Endothelial cell of umbilical vein (primary cell): ENCODE data around the gene PDHX. TPM values are rescaled to one million over a fixed set of nuclear protein-coding genes. Genes with fewer than 3 reads are reported as not detected.

Experiments used
- BruUV-seq: library from RNA; stranded (reverse); fragments of 400-500 nt; replicated peaks from 2 replicates; lab custom pipeline; 2021; lab: Mats Ljungman, UMichigan
- CTCF ChIA-PET: fragments of 300-600, 350-600 bp; sonication (Branson Sonifier 250); formaldehyde crosslinking; loops from one replicate; lab custom pipeline; 2021; ENCODE audit warnings: antibody characterized with exemption, inconsistent platforms; lab: Charles Lee
- POLR2A ChIA-PET: fragments of 300-600, 350-600 bp; sonication (Branson Sonifier 250); formaldehyde crosslinking; loops from one replicate; lab custom pipeline; 2021; ENCODE audit warnings: antibody characterized with exemption, inconsistent platforms; lab: Charles Lee
- DNase-seq: peaks from one replicate; pipeline ENCODE4 v3.0.0-alpha.2; 2011; ENCODE audit warnings: low read depth, low spot score
- FAIRE-seq: peaks from 2 replicates; lab custom pipeline; 2011; peaks lifted over from hg19 to GRCh38; lab: Jason Lieb, UNC
- H2AFZ ChIP-seq: 2 replicates; pipeline ENCODE4 v1.6.0; 2012; ENCODE audit warnings: low read depth, low read length, control low read depth, inconsistent platforms
- H3K27ac ChIP-seq: 2 replicates; pipeline ENCODE4 v1.5.1; 2011; ENCODE audit warnings: low read depth, mild to moderate bottlenecking, control low read depth, low read length, moderate library complexity; ENCODE audit not compliant: insufficient read depth
- H3K27me3 ChIP-seq, 2 experiments: 2 replicates each; pipeline versions ENCODE4 v1.6.0 to v1.6.1; 2011; ENCODE audit warnings: low read length in 2 of 2, mixed read lengths in 1 of 2; ENCODE audit not compliant: control insufficient read depth in 2 of 2, insufficient read depth in 2 of 2
- H3K36me3 ChIP-seq, 2 experiments: 2 replicates in 1 of 2; 3 replicates in 1 of 2; pipeline ENCODE4 v1.5.1; 2011; ENCODE audit warnings: low read length in 2 of 2, mild to moderate bottlenecking in 1 of 2, moderate library complexity in 1 of 2; ENCODE audit not compliant: control insufficient read depth in 2 of 2, insufficient read depth in 2 of 2; ENCODE audit errors: extremely low read depth in 1 of 2
- H3K4me1 ChIP-seq: 3 replicates; pipeline ENCODE4 v1.5.1; 2011; ENCODE audit warnings: mild to moderate bottlenecking, low read length; ENCODE audit not compliant: control insufficient read depth, insufficient read depth; ENCODE audit errors: extremely low read depth
- H3K4me2 ChIP-seq: 2 replicates; pipeline ENCODE4 v1.6.1; 2011; ENCODE audit warnings: low read length, control low read depth, mixed read lengths; ENCODE audit not compliant: insufficient read depth
- H3K4me3 ChIP-seq, 3 experiments: fragments of 200-600 bp in 1 of 3; sonication (generic), shearing (Covaris generic) in 1 of 3; replicated peaks in 1 of 3; 2 replicates each; pipeline ENCODE4 v1.5.1; 2011 to 2016; ENCODE audit warnings: control low read depth in 3 of 3, low read length in 3 of 3, mild to moderate bottlenecking in 2 of 3, inconsistent platforms in 1 of 3, low read depth in 1 of 3, moderate library complexity in 1 of 3; ENCODE audit not compliant: insufficient read depth in 1 of 3
- H3K79me2 ChIP-seq: 2 replicates; pipeline ENCODE4 v1.6.0; 2012; ENCODE audit warnings: low read length, inconsistent platforms; ENCODE audit not compliant: control insufficient read depth, insufficient read depth
- H3K9ac ChIP-seq: replicated peaks from 2 replicates; pipeline ENCODE3; 2011; ENCODE audit warnings: low read length, control low read depth; ENCODE audit not compliant: insufficient read depth; ENCODE audit errors: extremely low read depth
- H3K9me1 ChIP-seq: replicated peaks from 3 replicates; pipeline ENCODE4 v1.6.0; 2011; ENCODE audit warnings: mild to moderate bottlenecking, low read length; ENCODE audit not compliant: control insufficient read depth, insufficient read depth; ENCODE audit errors: extremely low read depth
- H3K9me3 ChIP-seq: replicated peaks from 2 replicates; pipeline ENCODE4 v1.5.1; 2012; ENCODE audit warnings: low read length, inconsistent platforms; ENCODE audit not compliant: control insufficient read depth, insufficient read depth
- H4K20me1 ChIP-seq: replicated peaks from 2 replicates; pipeline ENCODE3; 2011; ENCODE audit warnings: mild to moderate bottlenecking, low read length; ENCODE audit not compliant: control insufficient read depth, insufficient read depth; ENCODE audit errors: extremely low read depth
- EZH2 ChIP-seq: IDR thresholded peaks from 2 replicates; pipeline ENCODE4 v1.6.1; 2012; ENCODE audit warnings: borderline replicate concordance, low read depth, mild to moderate bottlenecking, moderate library complexity, low read length, inconsistent platforms; ENCODE audit not compliant: severe bottlenecking
- FOS ChIP-seq: IDR thresholded peaks from 2 replicates; pipeline ENCODE4 v1.6.1; 2011; ENCODE audit warnings: mild to moderate bottlenecking, low read length, moderate library complexity, borderline replicate concordance; ENCODE audit not compliant: insufficient read depth
- GATA2 ChIP-seq: IDR thresholded peaks from 2 replicates; pipeline ENCODE4 v1.7.0; 2011; ENCODE audit warnings: low read depth, mild to moderate bottlenecking, moderate library complexity, mixed read lengths, low read length; ENCODE audit not compliant: insufficient read length, insufficient read depth
- JUN ChIP-seq: IDR thresholded peaks from 2 replicates; pipeline ENCODE4 v1.6.1; 2011; ENCODE audit warnings: borderline replicate concordance, low read depth; ENCODE audit not compliant: insufficient read length, insufficient read depth
- MYC ChIP-seq: IDR thresholded peaks from one replicate; pipeline ENCODE4 v1.6.1; 2011; ENCODE audit warnings: mild to moderate bottlenecking, low read depth, low read length
- POLR2A ChIP-seq: IDR thresholded peaks from 2 replicates; pipeline ENCODE4 v1.6.1; 2012; ENCODE audit warnings: low read depth, mild to moderate bottlenecking, control low read depth, low read length
- POLR2AphosphoS5 ChIP-seq: IDR thresholded peaks from 2 replicates; pipeline ENCODE4 v1.6.1; 2012; ENCODE audit warnings: low read depth, mild to moderate bottlenecking, control low read depth, low read length, moderate library complexity; ENCODE audit not compliant: insufficient read depth
- dilution Hi-C: fragments of 300-500 bp; cut with MboI; formaldehyde crosslinking; loops from one replicate; pipeline ENCODE4 v1.15.0; 2019; ENCODE audit warnings: low sequenced_read_pairs; ENCODE audit not compliant: extremely low pct_ligation_motif_present
- intact Hi-C: fragments of 100-400 bp; cut with micrococcal nuclease; formaldehyde crosslinking; loops from one replicate; pipeline ENCODE4 v1.10.0; 2022
- polyA plus RNA-seq, 4 experiments: library from polyadenylated mRNA; depleted of rRNA in 3 of 4; stranded (reverse) in 3 of 4; unstranded in 1 of 4; fragments of >200 nt; gene quantifications; 2 replicates each; pipeline versions ENCODE4 v1.2.1 to v1.2.3, GENCODE V29; 2011 to 2012; ENCODE audit warnings: missing spikeins in 1 of 4
- total RNA-seq: library from RNA; stranded (reverse); gene quantifications from 2 replicates; pipeline ENCODE4 v1.2.3, GENCODE V29; 2021
- TF ChIP-seq, protein P1 (sequence below), 2 donors: IDR thresholded peaks; 1 replicate in 1 of 2; 2 replicates in 1 of 2; pipeline ENCODE4 v1.5.1; 2011; ENCODE audit warnings: low read length in 2 of 2, mild to moderate bottlenecking in 2 of 2, moderate library complexity in 2 of 2, control low read depth in 1 of 2, inconsistent platforms in 1 of 2, low read depth in 1 of 2; ENCODE audit not compliant: insufficient read depth in 1 of 2; ENCODE audit errors: extremely low read depth in 1 of 2
- TF ChIP-seq, protein P2 (sequence below): IDR thresholded peaks from 2 replicates; pipeline ENCODE4 v1.6.1; 2011; ENCODE audit not compliant: insufficient read depth, insufficient read length

The PDHX gene
- total and polyA plus RNA-seq, 2 donors (not counting 3 experiments of a cell fraction or from before 2014, with no cell fraction given) = 10.5 to 30.5 TPM

DNA sequence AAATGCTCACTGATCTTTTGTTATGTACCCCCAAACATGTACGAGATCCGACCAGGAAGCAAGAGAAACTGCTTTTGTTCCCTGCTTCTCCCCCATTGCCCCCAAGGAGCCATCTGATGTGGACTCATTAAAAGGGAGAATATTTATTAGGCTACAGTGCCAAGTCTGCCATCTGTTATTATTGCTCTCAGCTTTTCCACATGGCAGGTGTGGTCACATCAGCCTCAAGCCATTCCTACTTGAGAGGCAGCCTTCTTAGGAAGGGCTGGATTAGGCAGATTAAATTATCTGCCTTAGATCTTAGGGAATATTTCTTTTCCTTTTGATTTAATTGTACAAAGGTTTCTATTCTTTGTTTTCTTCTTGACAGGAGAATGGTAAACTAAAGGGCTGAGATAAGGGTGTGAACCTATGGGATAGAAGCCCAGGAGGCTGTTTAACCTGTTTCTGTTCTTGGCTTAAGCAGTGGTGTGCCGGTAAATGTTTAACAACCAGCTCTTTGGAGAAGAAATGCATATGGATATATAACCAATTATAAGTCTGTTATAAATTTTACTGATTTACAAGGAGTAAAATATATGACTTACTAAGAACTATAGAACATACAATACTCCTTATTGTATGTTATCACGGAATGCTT lies 88.8 kb downstream of the PDHX start:
- H3K36me3 ChIP-seq = no peaks in the 10 kb centered on the region
- H3K4me2 ChIP-seq = no peak overlapping the region
- H3K4me1 ChIP-seq = no peaks in the 10 kb centered on the region
- DNase-seq = no peak
- H3K9me1 ChIP-seq = no peaks in the 10 kb centered on the region
- TF ChIP-seq MYC = no peak
- no peak for TF ChIP-seq FOS
- TF ChIP-seq, protein P1, sequence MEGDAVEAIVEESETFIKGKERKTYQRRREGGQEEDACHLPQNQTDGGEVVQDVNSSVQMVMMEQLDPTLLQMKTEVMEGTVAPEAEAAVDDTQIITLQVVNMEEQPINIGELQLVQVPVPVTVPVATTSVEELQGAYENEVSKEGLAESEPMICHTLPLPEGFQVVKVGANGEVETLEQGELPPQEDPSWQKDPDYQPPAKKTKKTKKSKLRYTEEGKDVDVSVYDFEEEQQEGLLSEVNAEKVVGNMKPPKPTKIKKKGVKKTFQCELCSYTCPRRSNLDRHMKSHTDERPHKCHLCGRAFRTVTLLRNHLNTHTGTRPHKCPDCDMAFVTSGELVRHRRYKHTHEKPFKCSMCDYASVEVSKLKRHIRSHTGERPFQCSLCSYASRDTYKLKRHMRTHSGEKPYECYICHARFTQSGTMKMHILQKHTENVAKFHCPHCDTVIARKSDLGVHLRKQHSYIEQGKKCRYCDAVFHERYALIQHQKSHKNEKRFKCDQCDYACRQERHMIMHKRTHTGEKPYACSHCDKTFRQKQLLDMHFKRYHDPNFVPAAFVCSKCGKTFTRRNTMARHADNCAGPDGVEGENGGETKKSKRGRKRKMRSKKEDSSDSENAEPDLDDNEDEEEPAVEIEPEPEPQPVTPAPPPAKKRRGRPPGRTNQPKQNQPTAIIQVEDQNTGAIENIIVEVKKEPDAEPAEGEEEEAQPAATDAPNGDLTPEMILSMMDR (IDR thresholded peaks at IDR 0.05; ENCODE audit: extremely low read depth in 1 of 2, insufficient read depth in 1 of 2, low read depth in 1 of 2, low read length in 2 of 2) = no peak
- TF ChIP-seq, protein P2, sequence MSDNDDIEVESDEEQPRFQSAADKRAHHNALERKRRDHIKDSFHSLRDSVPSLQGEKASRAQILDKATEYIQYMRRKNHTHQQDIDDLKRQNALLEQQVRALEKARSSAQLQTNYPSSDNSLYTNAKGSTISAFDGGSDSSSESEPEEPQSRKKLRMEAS = no peak
- no peak for TF ChIP-seq EZH2
- TF ChIP-seq POLR2A = no peak
- TF ChIP-seq POLR2AphosphoS5 = no peak
- no peak for TF ChIP-seq JUN
- no peak for TF ChIP-seq GATA2
- intact Hi-C loops = no loop called here
- no peak for FAIRE-seq
- no peaks in the 10 kb centered on the region for H3K9me3 ChIP-seq
- H3K9ac ChIP-seq = no peak overlapping the region
- ChIA-PET CTCF (interaction anchor here (1.1 kb wide), 1 partner anchor 16 kb away, joined by 3 read pairs; no protein-coding TSS in a partner anchor), POLR2A (interaction anchor here (0.6 kb wide), 1 partner anchor 27 kb away, joined by 3 read pairs; no protein-coding TSS in a partner anchor)
- dilution Hi-C loops = no loop called here
- H3K79me2 ChIP-seq = no peaks in the 10 kb centered on the region
- H3K27ac ChIP-seq = no peak overlapping the region
- no peaks in the 10 kb centered on the region for H4K20me1 ChIP-seq
- H3K27me3 ChIP-seq = no peaks in the 10 kb centered on the region
- no TSS peak for BruUV-seq
- no peak overlapping the region for H3K4me3 ChIP-seq
- H2AFZ ChIP-seq = no peak overlapping the region
